Measurements from ENCODE around the gene IGFBP2.

The IGFBP2 gene

DNA sequence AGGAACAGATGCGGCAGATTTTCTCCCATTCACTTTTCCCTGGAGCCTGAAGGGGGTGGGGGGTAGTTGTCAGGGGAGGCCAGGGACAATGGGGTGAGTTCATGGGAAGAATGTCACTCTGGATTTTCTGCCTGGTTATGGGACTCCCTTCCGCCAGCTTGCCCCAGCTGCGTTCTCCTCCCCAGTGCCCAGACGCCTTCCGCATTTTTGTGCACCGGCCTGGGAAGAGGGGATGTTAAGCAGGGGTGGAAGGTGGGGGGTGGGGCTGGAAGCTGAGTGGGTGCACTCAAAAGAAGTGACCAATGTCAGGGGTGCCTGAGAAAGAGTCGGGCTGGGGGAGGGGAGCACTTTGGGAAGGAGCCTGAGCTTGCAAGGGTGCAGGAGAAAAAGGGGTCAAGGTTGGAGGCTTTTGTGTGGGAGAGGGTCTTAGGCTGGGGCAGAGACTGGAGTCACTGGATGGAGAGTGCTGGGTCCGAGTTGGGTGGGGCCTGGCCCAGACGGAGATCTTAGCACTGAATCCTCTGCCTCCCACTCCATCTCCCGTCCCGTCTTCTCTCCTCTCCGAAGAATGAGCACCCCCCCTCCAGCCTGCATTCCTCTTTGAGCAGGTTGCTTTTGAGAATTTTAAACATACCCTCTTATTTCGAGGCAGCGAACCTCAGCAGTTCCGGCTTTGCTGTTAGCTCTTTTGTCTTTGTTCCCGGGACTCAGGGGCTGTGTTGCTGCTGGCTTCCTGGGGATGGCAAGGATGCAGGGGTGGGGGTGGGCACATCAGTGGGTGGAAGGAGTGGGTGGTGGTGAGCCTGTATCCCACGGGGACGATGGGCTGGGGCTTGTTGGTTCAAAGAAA, 2.7 kb downstream of the IGFBP2 start:
- peaks cover 4% of the 10 kb centered on the region for H3K9me3 ChIP-seq (ENCODE audit: low read length)
- H3K27me3 ChIP-seq (ENCODE audit: insufficient read depth, low read length): no peaks in the 10 kb centered on the region
- H3K36me3 ChIP-seq (ENCODE audit: insufficient read depth, low read length): peaks cover 11% of the 10 kb centered on the region
- H2AFZ ChIP-seq (ENCODE audit: low read depth, low read length): no peak overlapping the region
- H3K4me1 ChIP-seq (ENCODE audit: insufficient read depth, low read length): peaks cover 34% of the 10 kb centered on the region
- H3K4me3 ChIP-seq (ENCODE audit: low read length): peak overlapping the region; percentile 89

DNA sequence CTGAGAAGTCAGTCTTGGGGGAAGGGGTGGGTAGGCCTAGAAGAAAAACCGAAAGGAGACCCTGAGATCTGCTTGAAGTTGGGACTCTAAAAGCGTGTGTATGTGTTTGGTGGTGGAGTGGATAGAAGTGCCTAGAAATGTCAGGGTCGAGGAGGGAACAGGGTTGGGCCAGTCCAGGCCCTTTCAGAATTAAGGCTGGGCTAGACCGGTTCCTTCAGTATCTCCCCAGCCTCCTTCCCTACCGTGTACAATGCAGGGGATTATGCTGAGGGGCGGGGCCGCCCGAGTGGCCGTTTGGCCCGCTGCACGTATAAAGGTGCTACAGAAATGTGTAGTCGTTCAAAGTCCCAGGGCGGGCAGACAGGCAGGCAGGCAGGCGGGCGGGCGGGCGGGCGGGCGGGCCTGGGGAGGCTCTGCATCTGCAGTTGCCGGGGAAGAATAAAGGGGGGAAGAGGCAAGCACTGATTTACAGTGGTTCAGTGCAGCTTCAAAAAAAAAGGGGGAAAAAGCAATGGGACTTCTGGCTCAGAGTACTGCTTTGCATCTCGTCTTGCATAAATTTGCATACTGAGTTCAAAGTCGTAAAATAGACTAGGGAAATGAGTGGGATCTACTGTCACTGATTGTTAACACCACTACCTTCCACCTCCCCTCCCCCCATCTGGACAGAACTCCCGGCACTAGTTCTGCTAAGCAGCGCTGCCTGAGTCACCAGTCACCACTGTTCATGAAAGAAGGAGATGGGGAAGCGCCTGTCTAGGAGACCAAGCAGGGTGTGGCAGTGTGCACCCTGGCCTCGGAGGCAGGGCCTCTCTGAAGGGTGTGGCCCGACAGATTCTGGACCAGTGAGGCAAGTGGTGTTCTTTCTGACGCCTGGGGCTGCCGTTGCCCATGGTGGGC, 3.6 kb downstream of the IGFBP2 start:
- Histone ChIP-seq H3K4me3 (ENCODE audit: low read length) (peak overlapping the region; percentile 89), H3K4me1 (ENCODE audit: insufficient read depth, low read length) (peaks cover 34% of the 10 kb centered on the region), H2AFZ (ENCODE audit: low read depth, low read length) (no peak overlapping the region), H3K9me3 (ENCODE audit: low read length) (peaks cover 4% of the 10 kb centered on the region), H3K36me3 (ENCODE audit: insufficient read depth, low read length) (peaks cover 17% of the 10 kb centered on the region), H3K27me3 (ENCODE audit: insufficient read depth, low read length) (no peaks in the 10 kb centered on the region)

DNA sequence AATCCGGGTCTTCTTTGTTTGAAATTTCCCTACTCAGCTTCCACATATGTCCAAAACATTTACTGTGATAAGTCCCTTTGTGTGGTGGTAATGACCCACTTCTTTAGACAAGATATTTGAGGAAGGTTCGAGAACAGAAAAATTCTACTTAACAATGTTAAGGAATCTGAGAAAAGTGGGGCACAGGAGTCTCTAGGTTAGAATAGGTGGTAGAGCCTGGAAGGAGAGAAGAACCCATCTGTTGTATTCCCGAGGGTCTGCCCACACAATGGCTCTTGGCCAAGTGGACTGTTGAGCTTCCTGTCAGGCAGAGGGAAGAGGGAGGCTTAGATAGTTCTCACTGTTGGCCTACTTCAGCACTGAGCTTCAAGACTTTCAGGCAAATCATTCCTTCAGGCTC, 4.3 kb downstream of the IGFBP2 start:
- H3K9me3 ChIP-seq (ENCODE audit: low read length): peaks cover 4% of the 10 kb centered on the region
- no peaks in the 10 kb centered on the region for H3K27me3 ChIP-seq (ENCODE audit: insufficient read depth, low read length)
- peak overlapping the region; percentile 89 for H3K4me3 ChIP-seq (ENCODE audit: low read length)
- H3K36me3 ChIP-seq (ENCODE audit: insufficient read depth, low read length): peaks cover 17% of the 10 kb centered on the region
- H2AFZ ChIP-seq (ENCODE audit: low read depth, low read length): no peak overlapping the region
- peaks cover 29% of the 10 kb centered on the region for H3K4me1 ChIP-seq (ENCODE audit: insufficient read depth, low read length)

DNA sequence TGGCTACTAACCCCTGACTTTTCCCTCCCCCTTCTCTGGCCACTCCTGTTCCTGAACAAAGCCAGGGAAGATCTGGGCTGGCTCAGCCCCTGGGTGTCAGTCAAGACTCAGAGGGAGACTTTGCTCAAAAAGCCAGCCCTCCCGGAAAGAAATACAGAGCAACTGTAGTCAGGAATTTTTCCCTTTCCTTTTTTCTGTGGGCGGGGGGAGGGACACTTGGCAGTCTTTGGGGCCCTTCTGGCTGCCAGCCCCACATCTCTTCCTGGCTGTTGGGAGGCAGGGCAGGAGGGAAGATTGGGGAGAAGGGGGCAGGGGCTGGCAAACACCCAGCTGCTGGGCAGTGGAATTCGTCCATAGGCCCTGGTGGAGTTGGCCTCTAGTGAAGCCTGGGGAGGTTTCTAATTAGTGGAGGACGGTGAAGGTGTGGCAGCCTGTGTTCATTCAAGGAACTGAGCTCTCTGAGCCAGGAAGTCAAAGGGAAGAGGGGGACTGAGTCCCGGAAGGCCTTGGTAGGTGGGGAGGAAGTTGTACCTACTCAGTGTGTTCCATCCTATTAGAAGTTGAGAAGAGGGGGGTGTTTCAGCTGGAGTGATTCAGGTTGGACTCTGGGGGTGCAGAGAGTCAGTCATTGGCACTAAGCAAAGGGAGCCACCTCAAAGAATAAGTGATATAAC, 10.9 kb downstream of the IGFBP2 start:
- H3K36me3 ChIP-seq (ENCODE audit: insufficient read depth, low read length): peaks cover 46% of the 10 kb centered on the region

DNA sequence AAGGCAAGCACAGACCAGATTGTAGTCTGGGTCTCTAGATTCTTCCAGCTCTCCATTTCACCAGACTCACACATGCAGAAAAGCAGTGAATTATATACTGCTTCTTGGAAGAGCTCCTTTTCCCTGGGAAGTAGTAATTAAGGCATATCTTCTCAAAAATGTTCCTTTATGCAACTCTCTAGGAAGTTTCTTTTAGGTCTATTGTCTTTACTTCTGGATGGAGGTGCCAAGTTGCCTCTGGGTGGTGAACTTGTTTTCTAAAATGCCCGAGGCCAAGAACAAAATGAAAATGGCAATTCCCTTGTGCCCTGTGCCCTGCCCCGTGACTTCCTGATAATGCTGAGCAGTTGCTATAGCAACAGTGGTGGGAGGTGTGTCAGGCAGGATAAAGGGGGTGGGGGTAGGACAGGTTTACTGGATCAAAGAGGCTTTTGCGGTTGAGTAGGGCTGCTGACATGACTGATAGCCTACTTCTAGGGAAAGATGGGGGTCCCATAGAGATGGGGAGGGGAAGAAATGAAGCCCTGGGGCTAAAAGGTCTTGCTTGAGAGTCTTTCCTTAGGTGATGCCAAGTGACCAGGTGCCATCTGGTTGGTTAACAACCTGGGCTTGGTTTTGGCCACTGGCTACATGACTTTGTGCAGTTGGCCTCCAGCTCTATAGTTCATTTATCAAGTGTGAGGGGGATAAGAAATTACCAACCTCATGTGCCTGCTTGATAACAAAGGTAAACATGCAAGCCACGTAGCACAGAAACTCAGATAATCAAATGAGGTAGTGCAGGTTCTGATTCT, 11.8 kb downstream of the IGFBP2 start:
- Histone ChIP-seq H3K36me3 (ENCODE audit: insufficient read depth, low read length) (peaks cover 48% of the 10 kb centered on the region), H2AFZ (ENCODE audit: low read depth, low read length) (no peak overlapping the region), H3K4me3 (ENCODE audit: low read length) (no peak overlapping the region), H3K27me3 (ENCODE audit: insufficient read depth, low read length) (no peaks in the 10 kb centered on the region), H3K9me3 (ENCODE audit: low read length) (peaks cover 4% of the 10 kb centered on the region), H3K4me1 (ENCODE audit: insufficient read depth, low read length) (peaks cover 27% of the 10 kb centered on the region)

More for the DNA sequence above, 10.9 kb downstream of the IGFBP2 start:
- H3K4me1 ChIP-seq (ENCODE audit: insufficient read depth, low read length): peaks cover 20% of the 10 kb centered on the region
- no peak overlapping the region for H3K4me3 ChIP-seq (ENCODE audit: low read length)
- H3K27me3 ChIP-seq (ENCODE audit: insufficient read depth, low read length): no peaks in the 10 kb centered on the region
- H2AFZ ChIP-seq (ENCODE audit: low read depth, low read length): no peak overlapping the region
- H3K9me3 ChIP-seq (ENCODE audit: low read length): peaks cover 4% of the 10 kb centered on the region

DNA sequence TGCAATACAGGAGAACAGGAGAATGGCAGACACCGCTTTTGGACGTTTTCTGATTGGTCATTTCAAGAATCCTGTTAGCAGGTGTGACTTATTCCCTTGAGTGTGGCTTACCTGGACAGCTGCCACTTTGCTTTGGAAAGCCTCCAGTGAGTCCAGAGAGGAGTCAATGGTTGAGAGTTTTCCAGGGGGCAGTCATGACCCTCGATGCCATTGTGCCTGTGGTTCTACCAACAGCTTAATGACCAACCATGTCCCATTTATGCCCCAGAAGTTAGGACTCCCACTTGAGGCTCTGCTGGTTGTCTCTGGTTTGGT, 12.4 kb downstream of the IGFBP2 start:
- H3K4me3 ChIP-seq (ENCODE audit: low read length): no peak overlapping the region
- H2AFZ ChIP-seq (ENCODE audit: low read depth, low read length): no peak overlapping the region
- H3K4me1 ChIP-seq (ENCODE audit: insufficient read depth, low read length): peaks cover 33% of the 10 kb centered on the region
- peaks cover 44% of the 10 kb centered on the region for H3K36me3 ChIP-seq (ENCODE audit: insufficient read depth, low read length)
- no peaks in the 10 kb centered on the region for H3K27me3 ChIP-seq (ENCODE audit: insufficient read depth, low read length)
- peaks cover 1% of the 10 kb centered on the region for H3K9me3 ChIP-seq (ENCODE audit: low read length)

DNA sequence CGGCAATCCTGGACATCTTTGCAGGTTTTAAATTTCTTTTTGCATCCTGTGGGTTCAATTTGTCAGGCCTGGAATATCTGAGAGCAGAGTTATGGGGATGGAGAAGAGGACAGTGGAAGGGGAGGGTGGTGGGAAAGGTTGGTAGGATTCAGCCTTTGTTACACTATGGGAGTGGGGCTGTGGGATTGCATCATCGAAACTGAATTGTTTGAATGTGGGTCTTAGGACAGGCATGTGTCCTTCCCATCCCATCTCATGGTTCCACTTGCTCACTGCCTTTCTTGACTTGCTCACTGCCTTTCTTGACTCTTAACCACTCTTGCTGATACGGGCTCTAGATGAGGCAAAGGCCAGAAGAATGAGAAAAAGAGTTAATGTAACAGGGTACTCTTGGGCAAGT, 12.9 kb downstream of the IGFBP2 start:
- Histone ChIP-seq H3K27me3 (ENCODE audit: insufficient read depth, low read length) (no peaks in the 10 kb centered on the region), H3K4me1 (ENCODE audit: insufficient read depth, low read length) (peaks cover 38% of the 10 kb centered on the region), H3K4me3 (ENCODE audit: low read length) (no peak overlapping the region), H3K36me3 (ENCODE audit: insufficient read depth, low read length) (peaks cover 39% of the 10 kb centered on the region), H2AFZ (ENCODE audit: low read depth, low read length) (no peak overlapping the region), H3K9me3 (ENCODE audit: low read length) (no peaks in the 10 kb centered on the region)

DNA sequence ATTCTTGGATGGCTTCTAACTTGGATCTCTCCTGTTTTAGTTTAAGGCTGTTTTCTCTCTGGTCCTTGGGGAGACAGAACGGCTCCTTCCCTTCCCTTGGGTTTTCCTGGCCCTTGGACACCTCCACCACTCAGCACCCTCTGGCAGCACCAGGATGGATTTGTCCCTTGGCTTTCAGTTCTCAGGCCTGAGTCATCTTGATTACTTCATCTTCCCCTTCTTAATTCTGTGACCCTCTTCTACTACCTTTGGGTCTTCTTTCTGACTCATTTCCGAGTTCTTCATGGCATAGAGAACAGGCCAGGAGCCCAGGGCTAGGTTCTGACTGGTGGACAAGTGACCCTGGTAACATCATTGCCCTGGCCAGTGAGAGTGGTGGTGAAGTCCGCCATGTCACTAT, 14.9 kb downstream of the IGFBP2 start:
- H3K4me1 ChIP-seq (ENCODE audit: insufficient read depth, low read length): peaks cover 43% of the 10 kb centered on the region
- H3K4me3 ChIP-seq (ENCODE audit: low read length): no peak overlapping the region
- H2AFZ ChIP-seq (ENCODE audit: low read depth, low read length): no peak overlapping the region
- no peaks in the 10 kb centered on the region for H3K9me3 ChIP-seq (ENCODE audit: low read length)
- H3K27me3 ChIP-seq (ENCODE audit: insufficient read depth, low read length): no peaks in the 10 kb centered on the region
- H3K36me3 ChIP-seq (ENCODE audit: insufficient read depth, low read length): peaks cover 33% of the 10 kb centered on the region

DNA sequence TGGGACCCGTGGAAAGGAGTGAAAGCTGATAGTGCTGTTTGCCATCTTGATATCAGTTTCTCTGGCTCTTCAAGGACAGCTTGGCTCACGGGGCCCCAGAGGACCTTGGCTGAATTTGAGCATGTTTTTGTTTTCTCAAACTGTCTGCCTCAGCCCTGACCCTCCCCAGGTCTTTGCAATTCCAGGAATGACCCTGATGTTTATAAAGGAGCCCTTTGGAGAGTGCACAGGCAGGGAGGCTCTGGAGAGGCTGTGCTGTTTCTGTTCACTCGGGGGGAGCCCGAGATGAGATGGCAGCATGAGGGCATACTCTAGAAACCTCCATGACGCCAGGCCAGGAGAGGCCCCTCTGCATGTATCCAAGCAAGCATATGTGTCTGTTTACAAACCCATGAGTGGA, 16.4 kb downstream of the IGFBP2 start:
- H3K4me3 ChIP-seq (ENCODE audit: low read length): no peak overlapping the region
- no peaks in the 10 kb centered on the region for H3K9me3 ChIP-seq (ENCODE audit: low read length)
- no peak overlapping the region for H2AFZ ChIP-seq (ENCODE audit: low read depth, low read length)
- H3K36me3 ChIP-seq (ENCODE audit: insufficient read depth, low read length): peaks cover 35% of the 10 kb centered on the region
- no peaks in the 10 kb centered on the region for H3K27me3 ChIP-seq (ENCODE audit: insufficient read depth, low read length)
- peaks cover 32% of the 10 kb centered on the region for H3K4me1 ChIP-seq (ENCODE audit: insufficient read depth, low read length)

DNA sequence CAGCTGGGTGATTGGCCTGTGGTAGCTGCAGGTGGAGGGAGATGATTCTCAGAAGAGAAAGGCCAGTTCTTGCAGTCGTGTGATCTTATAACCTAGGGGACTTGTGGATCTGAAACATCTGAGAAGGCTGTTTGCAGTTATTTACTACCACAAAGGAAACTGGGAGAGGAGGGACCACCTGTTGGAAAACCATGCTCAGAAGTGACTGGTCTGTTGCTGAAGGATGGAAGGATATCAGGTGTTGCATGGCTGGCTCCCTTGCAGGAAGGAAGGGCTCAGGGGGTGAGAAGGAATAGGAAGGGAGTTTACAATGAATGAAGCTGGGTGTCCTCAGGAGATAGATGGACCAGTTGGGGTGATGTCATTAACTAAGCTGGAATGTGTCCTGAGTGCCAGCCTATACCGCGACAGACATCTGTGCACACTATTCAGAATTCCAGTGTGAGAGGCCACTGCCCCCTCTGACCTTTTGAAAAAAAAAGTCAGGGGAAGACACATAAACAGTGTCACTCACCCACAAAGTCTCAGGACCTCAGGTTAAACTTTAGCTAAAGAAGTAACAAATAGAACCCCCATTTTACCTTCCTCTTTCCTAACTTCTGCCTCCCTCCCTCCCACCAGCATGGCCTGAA, 17.5 kb downstream of the IGFBP2 start:
- no peak overlapping the region for H3K4me3 ChIP-seq (ENCODE audit: low read length)
- peaks cover 27% of the 10 kb centered on the region for H3K4me1 ChIP-seq (ENCODE audit: insufficient read depth, low read length)
- H2AFZ ChIP-seq (ENCODE audit: low read depth, low read length): no peak overlapping the region
- H3K27me3 ChIP-seq (ENCODE audit: insufficient read depth, low read length): no peaks in the 10 kb centered on the region
- peaks cover 25% of the 10 kb centered on the region for H3K36me3 ChIP-seq (ENCODE audit: insufficient read depth, low read length)
- H3K9me3 ChIP-seq (ENCODE audit: low read length): no peaks in the 10 kb centered on the region

DNA sequence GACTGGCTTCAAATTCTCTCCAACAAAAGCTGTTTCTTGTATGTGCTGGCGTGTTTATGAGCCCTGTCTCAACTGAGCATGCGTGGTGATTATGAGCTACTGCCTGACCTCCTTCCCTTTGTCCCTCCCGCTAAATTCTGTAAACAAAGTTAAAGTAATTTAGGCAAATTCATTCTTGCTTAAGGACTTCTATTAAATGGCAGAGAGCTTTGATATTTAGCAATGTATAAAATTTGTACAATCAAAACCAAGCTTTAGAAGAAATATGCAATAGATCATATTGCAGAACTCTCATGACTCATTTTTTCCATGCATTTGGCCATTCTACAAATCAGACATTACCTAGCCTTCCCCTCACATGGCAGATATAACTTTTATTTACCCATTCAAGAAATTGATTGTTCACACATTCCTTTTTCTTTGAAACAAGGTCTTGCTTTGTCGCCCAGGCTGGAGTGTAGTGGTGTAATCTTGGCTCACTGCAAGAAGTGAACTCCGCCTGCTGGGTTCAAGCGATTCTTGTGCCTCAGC, 18.2 kb downstream of the IGFBP2 start:
- H3K4me1 ChIP-seq (ENCODE audit: insufficient read depth, low read length): peaks cover 27% of the 10 kb centered on the region
- no peak overlapping the region for H2AFZ ChIP-seq (ENCODE audit: low read depth, low read length)
- H3K4me3 ChIP-seq (ENCODE audit: low read length): no peak overlapping the region
- peaks cover 25% of the 10 kb centered on the region for H3K36me3 ChIP-seq (ENCODE audit: insufficient read depth, low read length)
- no peaks in the 10 kb centered on the region for H3K9me3 ChIP-seq (ENCODE audit: low read length)
- H3K27me3 ChIP-seq (ENCODE audit: insufficient read depth, low read length): no peaks in the 10 kb centered on the region

DNA sequence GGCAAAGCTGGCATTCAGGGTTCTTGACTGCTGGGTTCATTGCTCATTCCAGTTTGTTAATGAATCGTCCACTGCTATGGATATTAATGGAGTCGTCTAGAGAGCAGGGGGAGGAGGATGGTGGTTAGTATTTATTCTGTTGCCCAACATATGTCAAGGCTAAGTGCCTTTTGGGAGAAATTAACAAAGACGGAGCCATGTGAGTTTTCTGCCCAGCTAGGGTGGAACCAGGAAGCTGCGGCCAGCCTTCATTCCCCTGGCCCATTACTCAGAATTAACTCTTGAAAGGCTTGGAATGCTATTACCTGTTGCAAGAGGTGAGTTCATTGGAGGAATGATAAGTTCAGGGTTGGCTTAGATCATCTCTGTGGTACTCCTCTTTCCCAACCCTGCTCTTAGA, 19.3 kb downstream of the IGFBP2 start:
- Histone ChIP-seq H3K4me3 (ENCODE audit: low read length) (no peak overlapping the region), H3K9me3 (ENCODE audit: low read length) (no peaks in the 10 kb centered on the region), H3K36me3 (ENCODE audit: insufficient read depth, low read length) (peaks cover 24% of the 10 kb centered on the region), H3K27me3 (ENCODE audit: insufficient read depth, low read length) (no peaks in the 10 kb centered on the region), H3K4me1 (ENCODE audit: insufficient read depth, low read length) (peaks cover 34% of the 10 kb centered on the region), H2AFZ (ENCODE audit: low read depth, low read length) (no peak overlapping the region)

Data from neuron (in vitro differentiated cells).